ENCODE measurements around the gene SRC.

SRC gene

DNA sequence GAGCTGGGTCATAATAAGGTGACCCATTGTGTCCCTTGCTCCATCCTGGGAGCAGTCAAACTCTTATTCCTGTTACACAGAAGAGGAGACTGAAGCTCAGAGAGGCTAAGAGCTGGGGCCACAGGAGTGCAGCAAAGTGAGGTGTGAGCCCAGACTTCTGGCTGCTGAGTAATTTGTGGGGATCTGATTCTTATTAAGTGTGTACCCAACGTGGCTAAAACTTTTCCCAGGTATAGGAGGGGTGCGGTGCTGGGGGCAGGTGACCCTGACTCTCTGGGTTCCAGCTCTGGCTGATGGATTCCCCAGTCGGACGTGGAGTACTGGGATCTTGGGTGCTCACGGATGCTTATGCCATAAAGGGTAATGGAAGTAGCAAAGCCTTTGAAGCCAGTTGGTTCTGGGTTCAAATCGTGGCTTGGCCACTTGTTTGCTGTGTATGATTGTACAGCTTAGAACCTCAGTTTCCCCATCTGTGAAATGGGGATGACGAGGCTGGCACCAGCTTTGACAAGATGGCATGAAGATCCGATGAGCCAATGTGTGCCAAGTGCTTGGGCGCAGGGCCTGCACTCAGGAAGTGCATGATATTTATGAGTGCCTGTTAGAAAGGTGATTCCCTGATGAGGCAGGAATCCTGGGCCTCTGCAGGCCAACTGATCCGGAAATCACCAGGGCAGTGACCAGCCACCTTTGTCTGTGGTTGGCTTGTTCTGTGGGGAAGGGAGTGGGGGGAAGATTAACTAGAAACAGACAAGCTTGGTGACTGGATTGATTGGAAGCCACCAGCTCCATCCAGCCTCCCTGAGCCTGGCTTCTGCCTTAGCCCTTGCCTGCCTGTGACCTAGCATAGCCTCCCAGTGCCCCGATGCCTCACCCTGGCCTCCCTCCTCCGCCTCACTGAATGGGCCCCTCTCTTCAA, 6.0 kb downstream of the SRC start:
- DNase-seq: no peak

DNA sequence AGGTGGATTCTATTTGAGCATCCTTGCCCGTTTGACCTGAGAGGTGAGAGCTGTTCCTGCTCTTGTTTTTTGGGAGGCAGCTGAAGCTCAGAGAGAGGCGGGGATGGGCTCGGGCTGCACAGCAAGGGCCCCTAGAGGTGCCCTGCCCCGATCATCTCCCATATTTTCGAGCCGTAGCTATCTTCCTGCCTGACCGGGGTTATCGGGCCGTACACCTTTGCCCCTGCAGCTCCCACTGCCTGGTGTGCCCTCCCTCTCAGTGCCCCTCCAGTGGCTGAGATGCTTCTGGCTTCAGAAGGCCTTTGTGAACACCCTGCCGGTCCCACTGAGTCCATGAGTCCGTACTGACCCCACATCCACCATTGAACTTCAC, 6.7 kb downstream of the SRC start:
- DNase-seq: no peak

DNA sequence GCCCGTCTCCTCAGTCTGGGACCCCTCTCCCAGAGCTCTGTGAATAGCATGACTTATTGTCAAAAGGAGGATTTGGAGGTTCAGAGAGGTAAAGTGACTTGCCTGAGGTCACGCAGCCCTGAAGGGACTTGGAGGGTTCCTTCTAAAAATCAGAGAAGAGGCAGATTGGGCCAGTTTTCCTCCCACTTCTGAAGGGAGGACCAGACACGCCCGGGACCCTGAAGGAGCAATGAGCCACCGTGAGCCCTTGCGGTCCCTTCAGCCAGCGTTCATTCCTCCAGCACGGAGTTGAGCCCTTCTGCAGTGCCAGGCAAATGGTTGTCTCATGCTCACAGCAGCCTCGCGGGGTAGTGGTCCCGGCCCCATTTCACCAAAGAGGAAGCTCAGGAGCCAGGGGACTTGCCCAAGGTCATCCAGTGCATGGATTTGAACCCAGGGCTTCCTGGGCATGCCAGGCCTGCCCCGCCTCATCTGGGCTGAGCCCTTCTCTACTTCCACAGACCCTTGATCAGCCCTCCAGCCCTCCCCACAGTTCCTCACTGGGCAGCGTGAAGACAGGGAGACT, 7.4 kb downstream of the SRC start:
- DNase-seq: no peak

DNA sequence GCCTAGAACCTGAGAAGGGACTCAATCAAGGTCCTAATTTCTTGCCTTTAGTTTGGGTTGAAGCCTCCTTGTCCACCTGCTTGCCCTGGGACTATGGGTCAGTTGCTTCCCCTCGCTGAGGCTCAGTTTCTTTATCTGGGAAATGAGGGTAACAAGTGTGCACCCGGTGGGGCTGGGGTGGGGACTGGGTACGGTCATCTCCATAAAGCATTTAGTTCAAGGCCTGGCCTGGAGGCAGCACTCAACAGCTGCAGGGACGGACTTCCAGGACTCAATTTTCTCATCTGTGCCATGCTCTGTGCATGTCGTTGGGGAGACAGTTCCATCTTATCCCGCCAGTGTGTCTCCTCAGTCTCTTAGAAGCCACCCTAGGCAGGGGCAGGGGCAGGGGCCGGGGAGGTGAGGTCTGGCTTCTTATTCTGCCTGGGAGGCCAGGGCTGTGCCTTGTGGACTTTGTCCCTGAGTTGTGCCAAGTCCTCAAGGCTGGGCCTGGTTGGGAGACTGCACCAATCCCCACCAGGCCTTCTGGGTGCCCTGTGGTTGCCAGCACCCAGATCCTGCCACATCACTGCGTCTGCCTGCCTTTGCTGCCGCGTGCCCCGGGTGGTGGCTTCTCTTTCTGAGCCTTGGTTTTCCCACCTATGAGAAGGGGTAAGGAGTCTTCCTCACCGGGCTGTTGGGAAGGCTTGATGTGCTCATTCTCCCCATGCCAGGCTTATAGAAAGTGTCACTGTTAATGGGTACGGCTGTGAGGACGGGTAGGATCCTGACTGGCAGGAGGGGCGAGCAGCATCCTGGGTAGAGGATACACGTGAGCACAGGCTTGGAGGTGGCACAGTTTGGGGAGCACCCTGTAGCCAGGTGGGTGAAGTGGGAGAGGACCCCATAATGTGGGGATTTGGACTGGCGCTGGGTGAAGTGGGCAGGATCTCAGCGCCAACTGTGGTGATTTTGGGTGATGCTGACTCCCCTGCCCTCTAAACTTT, 8.6 kb downstream of the SRC start:
- no peak for DNase-seq

DNA sequence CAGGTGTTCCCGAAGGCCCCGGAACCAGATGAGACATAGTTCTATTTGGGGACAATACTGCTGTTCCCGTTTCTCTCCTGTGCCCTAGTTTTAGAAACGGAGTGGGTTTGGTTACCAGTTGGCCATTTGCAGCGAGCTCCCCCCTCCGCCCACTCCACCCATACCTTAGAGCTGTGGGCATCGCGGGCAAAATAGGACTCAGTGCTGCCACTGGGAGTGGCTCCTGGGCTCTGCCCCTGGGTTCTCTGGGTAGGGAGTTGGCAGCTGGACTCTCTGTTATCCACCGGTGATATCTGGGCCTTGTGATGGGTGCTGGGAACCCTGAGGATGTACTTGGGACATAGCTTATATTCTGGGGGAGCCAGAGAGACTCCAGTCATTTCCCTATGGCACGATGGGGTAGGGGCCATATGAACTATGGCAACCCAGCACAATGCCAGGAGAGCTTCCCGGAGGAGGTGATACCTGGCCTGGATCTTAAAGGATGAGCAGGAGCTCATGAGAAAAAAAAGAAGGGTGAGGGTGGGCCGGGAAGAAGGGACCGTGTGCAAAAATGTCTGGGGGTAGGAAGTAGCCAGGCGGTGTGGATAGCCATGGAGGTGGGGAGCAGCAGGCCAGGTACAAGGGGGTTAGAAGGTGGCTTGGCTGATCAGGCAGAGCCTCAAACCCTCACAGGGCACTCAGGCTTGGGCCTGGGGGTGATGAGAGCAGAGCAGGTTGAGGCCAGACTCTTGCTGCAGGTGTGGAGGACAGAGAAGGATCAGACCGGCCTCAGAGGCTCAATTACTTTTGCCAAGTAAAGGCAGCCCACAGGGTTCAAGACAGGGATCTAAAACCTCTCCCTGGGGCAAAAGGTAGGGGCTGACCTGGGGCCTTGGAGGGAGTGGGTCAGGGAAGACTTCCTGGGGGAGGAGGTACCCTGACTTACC, 9.6 kb downstream of the SRC start:
- no peak for DNase-seq

DNA sequence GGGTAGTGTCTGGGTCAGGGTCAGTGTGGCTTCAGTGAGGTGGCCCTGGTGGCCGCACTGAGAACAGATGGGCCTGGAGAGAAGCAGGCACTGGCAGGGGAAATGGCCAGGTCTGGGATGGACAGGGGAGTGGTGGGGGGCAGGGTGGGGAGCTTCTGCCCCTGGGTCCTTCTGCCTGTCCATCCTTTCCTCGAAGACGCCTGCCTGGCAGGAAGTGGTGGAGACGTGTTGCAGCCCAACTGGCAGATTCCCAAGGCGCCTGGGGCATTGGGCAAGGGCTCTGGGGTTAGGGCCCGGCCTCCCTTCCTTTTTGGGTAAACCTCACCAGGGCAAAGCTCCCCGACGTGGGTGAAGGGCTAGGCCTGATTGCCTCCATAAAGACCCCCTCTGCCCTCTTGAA, 10.4 kb downstream of the SRC start:
- no peak for DNase-seq

DNA sequence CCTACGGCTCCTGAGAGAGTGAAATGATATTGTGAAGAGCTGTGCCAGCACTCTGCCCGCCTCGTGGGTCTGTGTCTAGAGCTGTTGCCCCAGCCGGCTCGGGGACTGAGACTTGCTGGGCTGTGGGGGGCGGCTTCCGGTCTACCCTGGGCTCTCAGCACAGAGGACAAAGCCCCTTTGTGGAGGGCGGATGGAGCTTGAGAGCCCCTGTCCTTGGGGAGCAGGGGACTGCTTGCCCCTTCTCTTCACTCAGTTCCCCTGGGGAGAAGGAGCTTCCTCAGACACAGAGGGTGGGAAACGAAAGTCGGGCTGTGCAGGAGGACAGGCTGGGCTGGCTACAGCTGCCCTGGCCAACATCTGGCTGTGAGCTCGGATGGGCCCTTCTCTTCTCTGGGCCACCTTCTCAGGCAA, 11.0 kb downstream of the SRC start:
- DNase-seq: no peak

DNA sequence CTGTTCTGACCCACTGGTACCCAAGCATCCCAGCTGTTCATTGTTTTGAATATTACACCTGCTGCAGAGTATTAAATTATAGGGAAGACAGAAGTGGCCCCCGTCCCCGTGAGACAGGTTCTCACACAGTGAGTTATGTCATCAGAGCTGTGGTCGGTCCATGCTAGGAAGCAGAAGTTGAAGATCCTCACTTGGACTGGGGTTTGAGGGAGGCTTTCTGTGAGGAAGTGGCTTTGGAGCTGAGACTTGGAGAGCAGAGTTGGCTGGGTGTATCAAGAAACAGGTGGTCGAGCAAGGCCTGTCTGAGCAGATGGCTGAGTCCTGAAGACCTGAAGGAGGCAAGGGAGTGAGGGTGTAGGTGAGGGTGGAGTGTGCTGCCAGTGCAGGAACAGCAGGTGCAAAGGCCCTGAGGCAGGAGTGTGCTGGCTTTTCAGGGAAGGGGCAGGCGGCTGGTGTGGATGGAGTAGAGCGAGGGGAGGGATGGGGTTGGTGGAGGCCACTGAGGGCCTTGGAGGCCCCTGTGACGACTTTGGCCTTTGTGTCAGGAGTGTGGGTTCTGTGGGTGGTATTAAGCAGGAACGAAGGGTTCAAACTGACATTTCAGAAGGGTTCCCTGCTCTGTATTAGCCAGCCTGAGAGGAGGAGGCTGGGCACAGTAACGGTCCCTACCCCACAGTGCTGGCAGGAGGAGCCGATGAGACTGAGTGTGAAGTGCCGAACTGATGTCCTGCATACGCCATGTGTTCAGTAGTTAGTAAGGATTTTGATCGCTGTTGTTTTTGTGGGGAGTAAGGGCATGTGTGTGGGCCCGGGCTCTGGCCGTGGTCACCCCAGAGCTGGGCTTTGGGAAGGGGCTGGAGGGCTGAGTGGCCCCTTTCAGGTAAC, 11.8 kb downstream of the SRC start:
- DNase-seq: no peak

DNA sequence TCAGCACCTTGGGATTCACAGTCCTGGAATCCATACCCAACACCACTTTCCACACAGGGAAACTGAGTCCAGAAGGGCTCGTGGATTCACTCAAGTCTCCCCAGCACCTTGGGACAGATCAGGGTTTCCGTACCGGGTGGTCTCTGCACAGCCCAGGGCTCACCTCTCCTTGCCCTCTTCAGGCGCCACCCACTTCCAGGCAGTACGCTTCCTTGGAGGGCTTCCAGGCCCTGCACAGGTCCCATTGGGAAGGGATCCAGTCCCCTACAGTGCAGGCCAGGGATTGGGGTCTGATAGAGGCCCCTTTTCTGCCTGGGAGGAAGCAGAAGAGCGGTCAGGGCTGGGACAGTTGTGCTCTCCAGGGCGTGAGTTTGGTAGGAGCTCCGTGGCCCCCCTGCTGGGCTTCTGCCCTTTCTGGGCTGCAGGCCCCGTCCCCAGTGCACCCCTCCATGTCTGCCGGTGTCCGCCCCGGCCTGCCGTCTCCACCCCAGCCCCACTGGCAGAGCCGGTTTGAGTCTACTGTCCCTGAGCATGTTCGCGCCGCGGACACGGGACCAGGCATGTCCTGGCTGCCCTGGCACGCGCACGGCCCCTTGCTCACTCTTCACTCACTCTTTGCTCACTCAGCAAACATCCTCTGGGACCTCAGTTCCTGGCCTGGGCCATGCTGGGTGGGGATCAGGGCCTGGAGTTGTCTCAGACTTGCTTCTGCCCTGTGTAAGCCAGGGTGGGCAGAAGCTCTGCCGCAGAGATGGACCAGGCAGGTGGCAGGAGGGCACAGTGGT, 12.6 kb downstream of the SRC start:
- no peak for DNase-seq

DNA sequence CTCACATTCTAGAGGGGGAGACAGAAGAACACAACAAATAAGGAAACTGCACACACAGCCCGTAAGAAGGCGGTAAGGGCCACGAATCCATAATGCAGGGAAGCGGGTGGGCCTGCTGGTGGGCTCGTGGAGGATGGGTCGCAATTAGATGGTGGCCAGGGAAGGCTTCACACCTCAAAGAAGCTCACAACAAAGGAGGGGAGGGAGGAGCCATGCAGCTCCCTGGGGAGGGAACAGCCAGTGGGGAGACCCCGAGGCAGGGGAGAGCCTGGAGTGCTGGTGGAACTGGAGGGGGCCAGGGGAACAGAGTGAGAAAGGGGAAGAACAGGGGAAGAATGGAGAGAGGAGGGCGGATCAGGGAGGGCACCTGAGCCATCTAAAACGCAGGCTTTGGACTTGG, 13.4 kb downstream of the SRC start:
- no peak for DNase-seq

DNA sequence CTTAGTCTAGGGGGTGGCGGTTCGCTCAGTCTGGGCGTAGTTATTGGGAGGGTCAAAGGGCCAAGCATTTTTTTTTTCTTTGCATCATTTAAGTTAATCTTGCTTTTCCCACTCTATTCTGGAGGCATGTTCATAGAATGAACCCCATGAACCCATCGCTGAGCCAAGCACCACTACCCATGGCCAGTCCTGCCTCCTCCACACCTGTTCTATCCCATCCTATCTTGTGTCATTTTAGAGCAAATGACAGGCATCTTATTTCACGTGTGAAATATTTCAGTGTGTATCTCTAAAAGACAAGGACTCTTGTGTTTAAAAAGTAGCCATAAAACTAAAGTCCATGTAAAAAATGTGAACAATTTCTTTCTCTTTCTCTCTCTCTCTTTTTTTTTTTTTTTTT, 13.9 kb downstream of the SRC start:
- no peak for DNase-seq

DNA sequence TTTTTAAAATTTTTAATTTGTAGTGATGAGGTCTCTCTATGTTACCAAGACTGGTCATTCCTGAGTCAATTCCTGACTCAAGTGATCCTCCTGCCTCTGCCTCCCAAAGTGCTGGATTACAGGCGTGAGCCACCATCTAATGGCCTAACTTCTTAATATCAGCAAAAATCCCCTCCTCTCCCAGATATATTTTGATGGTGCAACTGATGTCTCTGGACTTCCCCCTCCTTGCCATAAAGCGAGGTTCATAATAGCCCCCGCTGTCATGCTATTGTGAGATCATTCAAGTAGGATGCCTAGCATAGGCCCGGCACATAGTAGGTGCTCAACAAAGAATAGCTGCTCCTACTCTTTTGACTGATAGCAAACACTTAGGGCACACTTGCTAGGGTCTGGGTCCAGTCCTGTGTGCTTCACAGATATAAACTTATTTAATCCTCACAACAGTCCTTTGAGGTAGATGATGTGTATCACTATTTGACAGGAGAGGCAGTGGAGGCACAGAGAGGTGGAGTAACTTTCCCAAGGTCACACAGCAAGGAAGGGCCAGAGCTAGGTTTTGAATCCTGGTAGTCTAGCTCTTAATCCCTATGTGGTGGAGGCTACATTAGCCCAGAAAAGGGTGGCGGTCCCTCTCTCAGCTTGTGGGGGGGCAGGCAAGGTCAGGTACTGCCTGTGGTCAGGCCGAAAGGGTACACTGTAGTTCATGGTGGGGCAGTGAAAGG, 14.6 kb downstream of the SRC start:
- DNase-seq: no peak

DNA sequence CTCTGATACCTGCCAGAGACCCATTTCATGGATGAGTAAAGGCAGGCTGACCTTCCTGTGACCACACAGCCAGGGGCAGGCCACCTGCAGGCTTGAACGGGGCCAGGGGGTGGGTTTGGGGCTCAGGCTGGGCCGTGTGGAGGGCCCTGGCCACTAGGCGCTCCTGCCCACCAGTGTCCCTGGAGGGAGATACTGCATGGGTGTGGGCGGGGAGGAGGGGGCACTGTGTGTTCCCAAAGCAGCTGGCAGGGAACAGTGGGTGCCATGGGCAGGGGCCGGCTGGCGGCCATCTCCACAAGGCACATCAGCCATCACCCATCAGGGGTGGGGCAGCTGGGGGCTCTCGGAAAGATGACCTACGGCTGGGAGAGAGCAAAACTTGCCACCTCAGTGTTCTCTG, 15.4 kb downstream of the SRC start:
- DNase-seq: no peak

DNA sequence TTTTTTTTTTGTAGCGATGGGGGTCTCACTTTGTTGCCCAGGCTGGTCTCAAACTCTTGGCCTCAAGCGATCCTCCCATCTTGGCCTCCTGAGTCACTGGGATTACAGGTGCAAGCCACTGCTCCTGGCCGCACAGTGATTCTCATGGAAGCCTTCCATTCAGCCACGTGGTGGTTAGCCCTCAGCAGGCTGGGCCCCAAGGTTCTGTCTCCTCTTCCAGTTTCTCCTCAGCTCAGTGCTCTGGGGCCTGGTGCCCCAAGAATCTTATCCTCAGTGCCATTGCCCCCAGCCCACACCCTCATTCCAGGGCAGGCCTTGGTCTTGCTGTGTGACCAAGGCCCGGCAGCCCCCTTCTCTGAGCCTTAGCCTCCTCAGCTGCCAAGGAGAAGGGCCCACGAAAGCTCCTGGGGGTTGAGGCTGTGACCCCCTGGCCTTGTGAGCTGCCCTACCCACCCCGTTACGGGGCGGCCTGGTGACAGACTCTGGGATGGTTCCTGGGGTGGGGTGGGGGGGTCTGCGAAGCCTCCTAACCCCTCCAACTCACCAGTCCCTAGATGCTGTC, 16.4 kb downstream of the SRC start:
- no peak for DNase-seq

DNA sequence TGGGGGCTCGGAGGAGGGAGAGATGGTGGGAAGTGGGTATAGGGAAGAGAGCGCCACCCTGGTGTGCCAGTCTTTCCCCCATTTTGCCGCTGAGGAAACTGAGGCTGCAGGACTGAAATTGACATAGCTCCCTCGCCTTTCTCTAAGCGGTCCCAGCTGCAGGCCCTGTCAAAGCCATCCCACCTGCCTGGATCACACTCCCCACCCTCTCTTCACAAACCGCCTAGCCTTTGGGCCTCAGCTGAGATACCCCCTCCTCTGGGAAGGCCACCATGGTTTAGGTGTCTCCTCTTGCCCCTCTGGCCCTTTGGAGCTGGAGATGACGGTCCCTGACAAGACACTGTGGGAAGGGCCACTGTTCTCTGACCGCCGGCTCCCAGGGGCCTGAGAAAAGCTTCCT, 16.9 kb downstream of the SRC start:
- no peak for DNase-seq

DNA sequence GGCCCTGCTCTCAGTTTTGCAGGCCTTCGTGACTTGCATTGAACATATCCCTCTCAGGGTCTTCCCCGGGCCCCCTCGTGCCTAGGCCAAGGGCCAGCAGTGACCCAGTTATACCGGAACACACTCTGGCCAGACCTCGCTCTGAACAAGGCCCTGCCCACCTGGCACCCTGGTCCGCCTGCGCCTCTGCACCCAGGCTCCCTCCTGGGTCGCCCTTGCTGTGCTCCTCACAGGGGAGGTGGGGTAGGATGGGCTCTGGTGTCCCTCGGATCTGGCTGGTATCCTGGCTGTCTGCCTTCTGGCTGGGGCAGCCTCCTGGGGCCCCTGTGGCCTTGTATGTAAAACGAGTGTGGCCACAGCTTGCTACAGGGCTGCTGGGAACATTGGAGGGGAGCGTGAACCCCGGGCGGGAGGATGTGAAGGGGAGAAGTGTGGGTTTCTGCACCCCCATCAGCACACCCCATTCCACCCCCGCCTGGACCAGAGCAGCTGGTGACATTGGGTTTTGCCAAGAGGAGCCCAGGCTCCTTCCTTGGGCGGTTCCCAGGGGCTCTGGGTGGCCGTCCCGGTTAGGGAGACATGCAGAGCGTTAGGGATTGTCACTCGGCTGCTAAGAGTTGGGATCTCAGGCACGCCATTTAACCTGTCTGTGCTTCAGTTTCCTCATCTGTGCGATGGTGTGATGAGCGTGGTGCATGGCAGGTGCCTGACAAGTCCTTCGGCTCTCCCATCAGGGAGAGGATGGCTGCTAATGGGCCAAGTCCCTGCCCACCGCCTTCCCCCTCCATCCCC, 17.5 kb downstream of the SRC start:
- no peak for DNase-seq

DNA sequence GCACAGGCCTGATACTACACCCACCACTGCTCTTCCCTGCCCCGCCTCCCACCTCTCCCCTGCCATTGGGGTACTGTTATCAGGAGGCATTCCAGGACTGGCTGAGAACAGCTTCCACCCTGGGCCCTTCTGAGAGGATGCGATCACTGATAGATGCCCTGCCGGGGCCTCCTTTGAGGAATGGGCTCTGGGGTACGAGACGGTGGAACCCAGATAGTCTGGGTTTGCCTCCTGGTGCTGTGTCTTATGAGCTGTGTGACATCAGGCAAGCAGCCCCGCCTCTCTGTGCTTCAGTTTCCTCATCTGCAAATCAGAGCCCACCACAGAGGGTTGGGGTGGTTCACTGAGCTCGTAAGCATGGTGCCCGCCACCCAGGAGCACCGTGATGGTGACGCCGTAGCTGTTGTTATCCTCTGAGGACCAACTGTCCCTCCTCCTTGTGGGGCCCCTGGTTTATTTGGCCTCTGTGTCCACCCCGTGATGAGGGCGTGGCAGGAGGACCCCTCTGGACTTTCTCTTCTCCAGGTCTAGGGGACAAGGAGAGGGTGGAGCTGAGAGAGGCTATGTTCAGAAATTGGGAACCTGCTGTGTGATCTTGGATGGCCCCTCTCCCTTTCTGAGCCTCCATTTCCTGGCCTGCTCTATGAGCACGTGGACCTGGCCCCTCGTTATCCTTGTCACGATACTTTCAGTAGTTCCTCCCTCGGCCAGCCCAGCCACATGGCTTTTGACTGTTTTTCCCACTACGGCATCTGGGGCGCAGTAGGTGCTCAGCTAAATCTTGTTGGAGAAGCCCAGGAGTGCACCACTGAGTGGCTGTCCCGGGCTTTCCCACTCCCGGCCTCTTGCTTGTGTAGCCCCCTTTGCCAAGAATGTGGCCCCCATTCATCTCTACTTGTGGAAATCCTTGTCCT, 18.3 kb downstream of the SRC start:
- no peak for DNase-seq

DNA sequence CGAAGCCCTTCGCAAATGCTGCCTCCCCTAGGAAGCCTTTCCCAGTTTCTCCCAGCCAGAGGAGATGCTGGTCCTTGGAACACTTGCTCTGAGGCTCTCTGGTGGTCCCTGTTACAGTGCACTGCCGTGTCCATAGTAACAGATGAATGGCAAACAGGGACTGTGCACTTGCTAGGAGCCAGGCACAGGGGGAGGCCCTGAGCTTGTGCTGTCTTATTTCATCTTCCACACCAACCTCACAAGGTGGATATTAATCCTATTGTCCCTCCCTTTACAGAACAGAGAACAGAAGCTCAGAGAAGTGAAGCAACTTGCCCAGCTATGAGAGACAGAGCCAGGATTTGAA, 19.0 kb downstream of the SRC start:
- DNase-seq: no peak

All from NCI-H2081 (cell line).